GM19328 (cell line): ENCODE results near the gene CRLF1.

ENCODE experiments used
- ATAC-seq: cut with Tn5 transposase; IDR thresholded peaks from one replicate; pipeline ENCODE4 v1.9.1; 2021; ENCODE audit warnings: mild to moderate bottlenecking, moderate library complexity; ENCODE audit not compliant: unreplicated experiment

The CRLF1 gene

DNA sequence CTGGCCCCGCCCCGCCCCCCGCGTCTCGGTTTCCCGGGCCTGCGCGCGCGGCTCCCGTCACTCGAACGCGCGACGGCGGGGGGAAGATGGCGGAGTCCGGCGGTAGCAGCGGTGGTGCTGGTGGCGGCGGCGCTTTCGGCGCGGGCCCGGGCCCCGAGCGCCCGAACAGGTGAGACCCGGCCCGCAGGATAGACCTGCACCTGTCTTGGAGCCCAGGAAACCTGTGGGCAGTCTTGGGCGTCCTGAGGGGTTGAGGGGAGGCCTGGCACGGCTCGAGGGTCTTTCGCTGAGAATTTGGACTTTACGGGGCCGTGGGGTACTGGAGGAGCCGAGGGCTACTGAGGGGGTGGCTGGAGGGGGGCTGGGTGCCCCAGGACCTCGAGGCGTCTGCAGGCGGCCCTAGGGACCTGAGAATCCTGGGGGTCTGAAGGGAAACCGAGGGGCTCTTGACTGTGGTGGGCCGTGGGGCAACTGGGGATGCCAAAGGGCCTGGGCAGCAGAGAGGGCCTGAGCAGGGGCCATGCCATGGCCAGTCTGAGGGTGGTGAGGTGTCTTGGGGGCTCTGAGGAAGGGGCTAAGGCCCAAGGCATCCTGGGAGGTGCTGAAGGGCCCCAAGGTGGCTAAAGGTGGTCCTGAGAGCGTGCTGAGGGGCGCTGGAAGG lies 30.5 kb upstream of the CRLF1 start, which contains the start of gene KLHL26:
KLHL26 (plus strand) TSS at position 60 of the 661 bp plus-strand sequence; CDS start at position 87, 27 bp downstream.
- ATAC-seq, result no peak

DNA sequence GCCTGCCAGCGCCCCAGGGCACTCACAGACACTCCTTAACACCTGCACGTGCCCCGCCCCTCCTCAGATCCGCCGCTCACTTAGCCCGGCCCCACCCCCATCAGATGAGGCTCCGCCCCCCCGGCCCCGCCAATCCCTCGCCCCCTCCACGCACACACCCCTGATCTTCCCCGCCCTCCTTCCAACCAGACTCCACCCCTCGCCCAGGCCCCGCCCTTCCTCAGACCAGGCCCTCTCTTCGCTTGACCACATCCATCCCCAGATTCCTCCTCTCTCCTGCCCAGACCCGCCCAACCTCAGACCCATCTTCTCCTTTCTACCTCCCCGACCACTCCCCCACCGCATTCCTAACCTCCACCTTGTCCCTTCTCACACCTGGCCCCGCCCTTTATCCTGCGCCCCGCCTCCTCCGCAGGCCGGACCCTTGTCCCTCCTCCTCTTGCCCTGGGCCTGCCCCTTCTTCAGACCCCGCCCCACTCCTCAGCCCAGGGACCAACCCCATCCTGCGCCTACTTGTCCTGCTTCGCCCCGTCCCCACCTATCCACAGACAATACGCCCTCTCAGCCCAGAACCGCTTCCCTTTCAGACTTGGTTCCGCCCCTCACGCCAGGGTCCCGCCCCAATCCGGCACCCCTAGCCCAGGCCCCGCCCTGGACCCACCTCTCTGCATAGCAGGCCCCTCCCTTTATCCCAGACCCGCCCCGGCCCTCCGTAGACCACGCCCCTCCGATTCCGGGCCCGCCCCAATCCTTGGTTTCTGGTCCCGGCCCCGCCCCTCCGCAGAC lies 29.8 kb upstream of the CRLF1 start:
- ATAC-seq, result peak; percentile 81

DNA sequence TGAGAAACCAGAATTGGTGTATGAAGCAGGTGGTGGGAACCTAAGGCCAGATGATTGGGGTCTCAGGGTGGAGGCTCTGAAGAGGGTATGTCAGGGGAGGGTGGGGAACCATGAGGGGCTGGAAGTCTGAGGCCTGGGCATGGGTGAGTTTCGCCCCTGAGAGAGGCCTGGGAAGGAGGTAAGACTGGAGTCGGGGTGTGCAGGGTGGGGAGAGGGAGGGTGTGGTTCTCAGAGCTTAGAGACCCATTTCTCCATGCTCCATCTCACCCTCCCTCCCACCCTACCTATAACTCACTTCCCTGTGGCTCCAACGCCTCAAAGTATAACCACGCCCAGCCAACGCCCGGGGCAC lies 29.2 kb upstream of the CRLF1 start:
- no peak for ATAC-seq

DNA sequence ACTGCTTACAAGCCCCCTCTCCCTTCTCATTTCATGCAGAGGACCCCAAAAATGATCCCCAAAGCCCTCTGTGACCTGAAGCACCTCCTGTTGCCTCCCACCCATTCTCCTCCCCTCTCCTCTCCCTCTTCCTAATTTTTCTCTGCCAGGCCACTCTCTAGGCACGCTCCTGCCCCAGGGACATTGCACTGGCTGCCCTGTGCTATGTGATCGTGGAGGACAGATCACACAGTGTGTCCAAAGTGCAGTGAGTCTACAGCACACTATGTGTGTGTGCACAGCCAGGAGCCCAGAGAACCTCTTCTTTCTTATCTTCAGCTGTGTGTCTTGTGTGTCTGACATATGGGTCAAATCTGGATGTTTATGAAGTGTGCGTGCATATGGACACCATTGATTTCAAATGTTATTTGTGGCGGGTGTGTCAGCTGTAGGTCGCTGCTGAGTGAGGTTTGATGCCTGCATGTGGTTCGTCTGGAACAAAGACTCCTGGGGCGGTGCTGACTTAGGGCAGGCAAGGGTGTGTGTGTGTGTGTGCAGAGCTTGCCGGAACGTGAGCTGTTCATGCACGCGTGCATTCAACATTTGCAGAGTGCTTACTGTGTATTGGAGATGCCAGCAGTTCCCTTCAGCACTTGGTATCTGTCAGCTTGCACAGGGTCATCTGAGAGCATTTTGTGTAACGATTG lies 28.2 kb upstream of the CRLF1 start:
- ATAC-seq, result no peak

DNA sequence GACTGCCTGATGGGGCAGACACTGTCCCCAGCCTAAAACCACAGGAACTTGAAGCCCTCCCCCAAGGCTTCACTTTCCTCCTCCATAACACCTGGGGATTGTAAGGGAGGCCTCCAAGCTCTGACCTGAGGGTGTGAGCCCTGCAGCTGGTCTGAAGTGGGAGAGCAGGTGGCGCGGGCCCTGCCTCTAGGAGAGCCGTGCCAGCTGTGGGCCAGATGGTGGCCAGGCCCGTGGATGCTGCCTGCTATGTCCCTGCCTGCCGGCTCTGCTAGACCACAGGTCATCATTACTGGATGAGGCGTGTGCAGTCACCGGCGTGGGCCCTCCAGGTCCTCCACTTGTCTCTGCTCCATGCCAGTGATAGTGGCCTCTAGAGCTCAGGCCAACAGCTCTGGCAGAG lies 26.7 kb upstream of the CRLF1 start:
- no peak for ATAC-seq

DNA sequence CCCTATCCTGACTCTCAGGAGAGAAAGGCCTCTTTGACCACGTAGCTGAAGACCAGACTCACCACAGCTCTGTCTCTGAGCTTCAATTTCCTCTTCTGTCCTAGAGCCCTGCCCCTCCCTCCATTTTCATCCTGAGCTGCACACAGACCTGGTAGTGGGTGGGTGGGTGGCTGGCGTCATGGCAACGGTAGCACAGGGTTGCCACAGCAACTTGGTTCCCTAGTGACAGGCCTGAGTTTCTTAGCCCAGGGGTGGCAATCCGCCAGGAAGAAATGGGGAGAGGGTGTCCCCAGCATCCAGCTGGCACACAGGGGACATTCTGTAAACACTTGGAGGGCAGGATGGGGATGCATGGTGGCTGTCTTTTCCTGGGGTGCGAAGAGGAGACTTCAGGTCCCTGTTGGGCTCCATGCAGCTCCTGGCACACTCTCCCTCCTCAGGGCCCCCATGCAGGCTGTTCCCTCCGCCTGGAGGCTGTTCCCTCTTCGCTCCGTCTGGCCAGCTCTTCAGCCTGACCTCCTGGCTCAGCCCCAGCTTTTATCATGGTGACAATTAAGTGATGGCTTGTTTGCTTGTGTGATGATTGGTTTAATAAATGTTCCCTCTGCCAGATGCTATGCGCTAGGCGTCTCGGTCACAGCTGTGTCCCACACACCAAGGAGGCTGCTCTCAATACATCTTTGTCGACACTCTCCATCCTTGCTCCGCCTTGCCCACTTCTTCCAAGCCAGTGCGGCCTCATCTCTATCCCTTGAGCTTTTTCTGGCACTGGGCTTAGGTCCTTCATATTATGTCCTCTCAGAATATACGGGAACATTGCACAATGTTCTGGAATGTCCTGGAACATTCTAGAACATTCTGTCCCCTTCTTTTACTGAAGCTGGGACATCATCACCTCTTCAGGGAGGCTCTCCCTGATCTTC lies 22.8 kb upstream of the CRLF1 start:
- ATAC-seq, result no peak

DNA sequence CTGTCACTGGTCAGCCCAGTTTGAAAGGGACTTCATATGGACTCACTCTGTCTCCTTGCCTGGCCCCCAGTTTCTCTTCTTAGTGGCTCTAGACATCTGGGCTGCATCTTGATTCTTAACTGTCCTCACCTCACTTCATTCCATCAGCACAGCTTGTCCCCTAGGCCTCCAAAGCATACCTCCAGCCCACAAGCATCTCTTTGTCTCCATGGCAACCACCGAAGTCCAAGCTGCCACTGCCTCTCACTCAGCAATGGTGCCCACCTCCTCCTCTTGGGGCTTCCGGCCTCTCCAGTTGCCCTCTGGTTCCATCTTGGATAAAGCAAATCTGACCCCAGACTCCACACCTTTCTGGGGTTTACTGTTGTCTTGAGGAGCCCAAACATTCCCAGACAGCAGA lies 20.3 kb upstream of the CRLF1 start:
- ATAC-seq, result no peak

DNA sequence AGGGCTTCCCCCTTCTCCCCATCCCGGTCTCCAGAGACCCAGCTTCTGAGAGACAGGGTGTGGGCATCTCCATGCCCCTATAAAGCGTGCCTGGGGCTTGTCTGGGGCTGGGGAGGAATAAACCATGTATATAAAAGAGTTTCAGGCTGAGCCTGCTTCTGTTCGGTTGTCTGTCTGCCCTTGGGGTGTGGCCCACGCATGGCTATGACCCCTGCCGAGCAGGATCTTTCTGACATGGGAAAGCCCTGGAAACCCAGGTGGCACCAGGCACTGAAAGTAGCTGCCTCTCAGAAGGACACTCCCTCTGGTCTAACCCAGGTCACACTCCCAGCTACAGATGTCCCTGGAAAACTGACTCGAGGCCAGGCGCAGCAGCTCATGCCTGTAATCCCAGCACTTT lies 14.3 kb upstream of the CRLF1 start:
- ATAC-seq, result no peak

DNA sequence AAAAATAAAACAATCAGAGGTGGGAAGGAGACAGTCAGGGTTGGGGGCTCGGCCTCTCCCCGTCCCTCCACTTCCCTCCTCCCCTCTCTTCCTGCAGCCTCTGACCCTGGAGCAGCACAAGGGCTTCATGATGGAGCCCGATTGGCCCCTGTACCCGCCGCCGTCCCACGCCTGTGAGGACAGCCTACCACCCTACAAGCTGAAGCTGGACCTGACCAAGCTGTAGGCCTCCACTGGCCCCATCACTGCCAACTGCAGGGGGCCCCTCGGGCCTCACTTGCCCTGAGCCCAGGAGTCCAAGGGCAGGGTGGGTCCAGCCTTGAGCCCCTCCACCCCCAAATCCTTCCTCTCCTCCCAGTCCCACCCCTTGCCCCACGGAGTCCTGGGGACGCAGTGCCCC lies 13.7 kb upstream of the CRLF1 start:
- ATAC-seq, result no peak

DNA sequence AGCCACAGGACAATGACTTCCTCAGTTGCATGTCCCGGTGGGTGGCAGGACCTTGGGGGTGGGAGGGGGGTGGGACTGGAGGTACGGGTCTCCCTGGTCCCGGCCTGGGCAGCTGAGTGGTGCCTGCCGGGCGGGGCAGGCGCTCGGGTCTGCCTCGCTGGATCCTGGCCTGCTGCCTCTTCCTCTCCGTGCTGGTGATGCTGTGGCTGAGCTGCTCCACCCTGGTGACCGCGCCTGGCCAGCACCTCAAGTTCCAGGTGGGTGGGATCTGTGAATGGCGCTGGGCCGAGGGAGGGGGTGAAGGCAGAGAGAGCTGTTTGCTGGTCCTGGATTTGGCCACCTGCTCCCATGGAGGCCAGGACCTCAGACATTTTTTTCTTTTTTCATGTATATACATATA lies 11.6 kb upstream of the CRLF1 start:
- ATAC-seq, result no peak

DNA sequence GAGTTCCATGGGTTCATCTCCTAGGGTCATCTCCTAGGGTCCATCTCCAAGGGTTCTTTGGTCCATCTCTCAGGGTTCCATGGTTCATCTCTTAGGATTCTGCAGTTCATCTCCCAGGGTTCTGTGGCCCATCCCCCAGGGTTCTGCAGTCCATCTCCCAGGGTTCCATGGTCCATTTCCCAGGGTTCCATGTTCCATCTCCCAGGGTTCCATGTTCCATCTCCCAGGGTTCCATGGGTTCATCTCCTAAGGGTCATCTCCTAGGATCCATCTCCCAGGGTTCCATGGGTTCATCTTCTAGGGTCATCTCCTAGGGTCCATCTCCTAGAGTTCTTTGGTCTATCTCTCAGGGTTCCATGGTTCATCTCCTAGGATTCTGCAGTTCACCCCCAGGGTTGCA lies 11.0 kb upstream of the CRLF1 start:
- ATAC-seq, result no peak

DNA sequence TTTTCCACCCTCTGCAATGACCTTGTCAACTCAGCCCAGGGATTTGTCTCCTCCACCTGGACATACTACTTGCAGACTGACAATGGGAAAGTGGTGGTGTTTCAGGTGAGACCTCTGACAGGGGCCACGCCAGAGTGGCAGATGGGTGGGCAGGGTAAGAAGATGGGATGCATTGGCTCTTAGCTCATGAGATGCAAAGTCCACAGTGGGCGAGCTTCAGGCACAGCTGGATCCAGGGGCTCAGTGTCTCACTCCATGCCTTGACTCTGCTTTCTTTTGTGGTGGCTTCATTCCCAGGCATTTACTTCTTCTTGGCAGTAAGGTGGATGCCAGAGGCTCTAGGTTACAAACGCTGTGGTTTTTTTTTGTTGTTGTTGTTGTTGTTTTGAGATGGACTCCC lies 9.4 kb upstream of the CRLF1 start:
- ATAC-seq, result no peak

DNA sequence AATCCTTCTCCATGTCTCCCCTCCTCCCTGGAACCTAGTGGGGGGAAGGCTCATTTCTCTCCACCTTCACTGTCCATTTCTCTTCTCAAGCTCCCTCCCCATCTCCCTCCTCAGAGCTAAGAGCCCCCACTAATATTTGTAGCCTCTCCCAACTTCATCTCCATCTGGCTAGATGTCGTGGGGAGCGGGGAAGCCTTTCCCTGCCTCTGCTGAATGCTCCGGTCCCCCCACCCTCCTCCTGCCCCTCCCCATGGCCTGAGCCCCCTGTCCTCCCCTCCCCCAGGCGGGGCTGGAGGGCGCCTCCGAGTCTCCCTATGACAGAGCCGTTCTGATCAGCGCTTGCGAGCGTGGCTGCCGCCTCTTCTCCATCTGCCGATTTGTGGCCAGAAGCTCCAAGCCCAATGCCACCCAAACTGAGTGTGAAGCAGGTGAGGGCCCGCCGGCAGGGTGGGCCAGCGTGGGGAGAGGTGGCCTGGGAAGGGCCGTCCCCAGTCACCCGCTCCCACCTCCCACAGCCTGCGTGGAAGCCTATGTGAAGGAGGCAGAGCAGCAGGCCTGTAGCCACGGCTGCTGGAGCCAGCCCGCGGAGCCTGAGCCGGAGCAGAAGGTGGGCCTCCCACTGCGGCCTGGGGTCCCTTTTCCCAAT lies 7.1 kb upstream of the CRLF1 start:
- ATAC-seq, result no peak

DNA sequence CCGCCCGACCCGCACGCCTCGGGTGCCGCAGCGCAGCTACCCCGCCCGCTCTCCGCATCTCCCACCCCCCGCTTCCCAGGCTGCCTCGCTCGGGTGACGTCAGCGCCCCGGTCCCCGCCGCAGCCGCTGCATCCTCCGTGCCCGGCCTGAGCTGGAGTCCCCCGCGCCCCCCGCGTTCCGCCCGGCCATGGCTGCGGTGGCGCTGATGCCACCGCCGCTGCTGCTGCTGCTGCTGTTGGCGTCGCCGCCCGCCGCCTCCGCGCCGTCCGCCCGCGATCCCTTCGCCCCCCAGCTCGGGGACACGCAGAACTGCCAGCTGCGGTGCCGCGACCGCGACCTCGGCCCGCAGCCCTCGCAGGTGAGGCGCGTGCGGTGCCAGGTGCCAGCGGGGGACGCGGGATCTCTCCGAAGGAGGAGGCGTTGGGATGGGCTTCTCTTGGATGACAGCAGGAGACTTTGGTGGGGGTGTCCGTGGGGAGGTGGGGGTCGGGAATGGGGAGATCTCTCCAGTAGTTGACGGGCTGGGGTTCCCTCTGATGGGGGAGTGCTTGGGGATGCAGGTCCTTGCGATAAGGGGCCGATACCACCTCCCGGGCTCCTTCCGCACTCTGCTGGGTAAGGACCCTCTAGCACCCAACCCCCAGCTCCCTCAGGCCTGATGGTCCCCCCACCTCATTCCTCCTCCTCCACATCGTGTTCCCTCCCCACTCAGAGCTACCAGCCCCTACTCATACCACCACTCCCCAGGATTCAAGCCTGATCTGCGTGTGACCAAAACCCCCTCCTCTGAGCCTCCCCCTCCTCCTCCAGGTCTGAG lies 6.4 kb upstream of the CRLF1 start, which contains the start of gene TMEM59L:
TMEM59L (plus strand) TSS at position 99 of the 817 bp plus-strand sequence; CDS start at position 188, 89 bp downstream.
- ATAC-seq, result no peak

DNA sequence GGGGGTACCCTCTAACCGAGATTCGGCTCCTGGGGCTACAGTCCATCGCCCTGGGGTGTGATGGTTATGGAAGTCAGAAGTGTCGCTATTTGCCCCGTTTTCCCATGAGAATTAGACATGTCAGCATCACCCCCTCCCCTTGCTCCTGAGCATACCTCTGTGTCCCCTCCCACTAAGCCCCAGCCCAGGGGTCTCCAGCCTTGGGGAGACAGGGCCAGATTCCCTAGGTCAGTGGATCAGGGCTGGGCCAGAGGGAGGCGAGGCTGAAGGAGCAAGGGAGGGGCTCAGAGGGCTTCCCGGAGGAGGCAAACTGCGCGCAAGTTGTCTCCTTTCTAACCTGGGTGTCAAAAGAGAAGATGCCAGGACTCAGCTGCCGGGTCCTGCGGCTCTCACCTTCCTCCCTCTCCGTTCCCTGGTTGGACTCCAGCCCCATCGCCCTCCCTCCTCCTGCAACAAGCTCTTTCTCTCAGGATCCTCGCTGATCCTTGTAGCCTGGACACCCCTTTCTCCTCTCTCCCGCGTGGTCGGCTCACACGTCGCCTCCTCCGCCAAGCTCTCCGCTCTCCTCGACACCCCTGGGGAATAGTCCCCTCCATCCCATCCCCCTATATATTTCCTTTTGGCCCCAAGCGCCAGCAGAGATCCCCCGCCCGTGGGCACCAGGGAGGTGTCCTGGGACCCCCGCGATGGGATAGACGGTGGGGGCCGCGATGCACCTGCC lies 5.6 kb upstream of the CRLF1 start:
- no peak for ATAC-seq

DNA sequence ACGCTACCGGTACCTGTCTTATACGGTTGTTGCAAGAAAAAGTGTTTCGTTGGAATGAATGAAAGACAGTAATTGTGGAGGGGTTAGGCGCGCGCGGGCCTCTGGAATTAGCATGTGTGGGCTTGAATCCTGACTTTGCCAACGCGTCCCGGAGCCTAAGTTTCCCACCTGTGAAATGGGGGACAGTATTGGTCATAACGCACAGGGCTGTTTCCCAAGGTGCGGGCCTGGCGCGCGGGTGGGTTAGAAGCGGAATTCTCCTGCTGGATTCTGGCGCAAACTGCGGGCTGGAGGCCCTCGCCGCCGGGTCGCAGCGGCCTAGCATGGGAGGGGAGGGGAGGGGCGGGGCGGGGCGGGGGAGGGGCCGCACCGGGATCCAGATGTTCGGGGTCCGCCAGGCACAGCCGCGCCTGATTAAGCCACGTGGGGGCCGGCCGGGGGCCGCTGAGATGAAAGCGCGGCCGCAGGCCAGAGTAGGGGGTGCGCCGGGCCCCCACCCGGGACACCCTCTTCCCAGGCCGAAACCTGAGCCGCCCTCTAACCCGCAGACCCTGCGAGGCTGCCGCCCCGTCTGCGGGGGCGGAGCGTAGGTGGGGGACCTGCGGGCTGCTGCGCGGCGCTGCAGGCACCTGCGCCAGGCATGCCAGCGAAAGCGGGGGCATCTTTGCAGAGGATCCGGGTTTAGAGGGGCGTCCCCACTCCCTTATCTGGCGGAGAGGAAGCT lies 4.9 kb upstream of the CRLF1 start:
- ATAC-seq, result no peak

DNA sequence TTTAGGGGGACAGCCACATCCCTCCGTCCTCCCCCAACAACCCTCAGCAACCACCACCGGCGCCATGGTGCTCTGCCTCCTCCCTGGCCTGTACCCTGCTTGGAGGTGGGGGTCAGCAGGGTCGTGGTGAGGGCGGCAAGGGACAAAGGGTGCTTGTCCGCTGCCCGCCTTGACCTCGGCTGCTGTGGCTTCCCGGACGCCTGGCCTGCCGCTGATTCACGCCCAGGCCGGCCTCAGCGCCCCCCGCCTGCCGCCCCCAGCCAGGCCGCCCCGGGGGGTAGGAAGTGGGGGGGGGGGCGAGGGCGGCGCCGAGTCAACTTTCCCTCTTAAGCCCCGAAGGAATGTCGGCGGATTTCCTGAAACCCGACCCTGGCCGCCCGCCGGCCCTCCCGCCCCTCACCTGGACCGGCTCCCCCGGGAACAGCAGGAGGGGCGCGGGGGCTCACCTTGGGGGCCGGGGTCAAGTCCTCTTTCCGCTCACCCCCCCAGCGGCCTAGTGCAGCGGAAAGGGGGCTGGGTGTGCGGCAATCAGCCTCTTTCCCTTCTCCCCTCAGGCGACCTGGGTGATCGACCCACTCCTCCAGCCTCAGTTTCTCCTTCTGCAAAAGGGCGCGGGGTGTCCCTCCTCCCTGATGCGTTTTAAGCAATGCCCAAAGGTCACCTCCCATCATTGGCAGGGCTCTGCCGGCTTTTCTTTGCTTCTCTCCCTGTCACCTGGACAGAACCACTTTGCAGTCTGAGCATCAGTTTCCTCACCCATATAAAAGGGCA lies 4.1 kb upstream of the CRLF1 start:
- no peak for ATAC-seq

DNA sequence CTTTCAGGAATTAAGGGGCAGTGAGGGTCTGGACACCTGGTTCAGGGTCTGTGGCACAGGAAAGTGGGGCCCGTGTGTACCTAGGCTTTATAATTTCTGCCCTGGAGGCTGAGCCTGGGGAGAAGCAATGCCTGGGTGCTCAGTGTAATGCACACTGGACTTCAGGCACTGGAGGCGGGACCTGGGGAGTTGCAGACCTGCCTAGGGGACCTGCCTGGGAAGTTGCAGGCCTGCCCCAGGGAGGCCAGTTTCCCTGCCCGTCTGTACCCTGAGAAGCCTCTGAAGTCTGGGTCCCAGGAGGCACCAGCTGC lies 3.6 kb upstream of the CRLF1 start:
- no peak for ATAC-seq
